ENCODE measurements around the gene MOK.

DNA sequence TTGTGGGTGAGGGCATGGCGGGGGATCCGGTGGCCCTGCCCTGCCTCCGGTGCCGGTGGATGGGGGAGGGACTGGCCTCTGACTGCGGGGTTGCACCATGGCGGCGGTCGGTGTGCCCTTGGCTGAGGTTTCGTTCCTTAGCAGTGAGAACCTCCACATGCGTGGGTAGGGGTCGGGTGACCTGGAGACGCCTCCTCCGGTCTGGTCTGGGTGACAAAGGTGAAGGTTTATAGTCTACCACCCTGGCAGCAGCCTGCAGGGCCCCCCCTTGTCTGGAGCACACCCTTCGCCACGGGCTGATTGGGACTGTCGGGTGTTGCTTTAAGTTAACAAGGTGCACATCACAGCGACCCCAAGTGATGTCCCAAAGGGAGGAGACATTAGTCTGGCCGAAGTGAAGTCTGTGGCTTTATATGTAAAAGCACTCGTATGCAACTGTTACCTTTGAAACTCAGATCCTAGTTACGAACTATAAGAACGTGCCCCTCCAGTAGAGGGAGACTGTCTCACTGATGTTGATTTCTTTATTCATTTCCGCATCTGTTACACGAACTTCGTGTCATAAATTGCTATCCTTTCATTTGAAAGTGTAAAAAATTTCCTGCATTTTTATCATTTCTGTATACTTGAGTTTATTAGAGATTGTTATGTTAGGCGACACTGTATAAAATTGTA, 90.8 kb downstream of the MOK start:
- TF ChIP-seq ZNF274 (IDR thresholded peaks at IDR 0.05; ENCODE audit: low read depth, low read length) (no peak), YY1 (IDR thresholded peaks at IDR 0.05; ENCODE audit: insufficient read depth, insufficient read length) (no peak)
